Neural cell (in vitro differentiated cells): ENCODE results near the gene SCART1.

Source experiments
- CTCF ChIP-seq: fragments of 450-650 bp; IDR thresholded peaks from 2 replicates; pipeline ENCODE4 v1.5.1; 2014; ENCODE audit warnings: antibody characterized with exemption, mild to moderate bottlenecking, moderate library complexity; ENCODE audit not compliant: poor library complexity, severe bottlenecking
- EP300 ChIP-seq: fragments of 450-650 bp; conservative IDR thresholded peaks from 2 replicates; pipeline ENCODE4 v1.6.1; 2014; ENCODE audit warnings: antibody characterized with exemption, mild to moderate bottlenecking, moderate library complexity; ENCODE audit not compliant: poor library complexity, severe bottlenecking
- RAD21 ChIP-seq: fragments of 450-650 bp; conservative IDR thresholded peaks from 2 replicates; pipeline ENCODE4 v1.6.1; 2014; ENCODE audit warnings: antibody characterized with exemption, mild to moderate bottlenecking, moderate library complexity
- SMC3 ChIP-seq: fragments of 450-650 bp; conservative IDR thresholded peaks from 2 replicates; pipeline ENCODE4 v1.6.1; 2014; ENCODE audit warnings: antibody characterized with exemption, mild to moderate bottlenecking, moderate library complexity; ENCODE audit not compliant: poor library complexity
- TAF1 ChIP-seq: IDR thresholded peaks from 2 replicates; pipeline ENCODE4 v1.6.1; 2012; ENCODE audit warnings: low read depth

- no peak for TF ChIP-seq RAD21
- TF ChIP-seq CTCF, result no peak
- no peak for TF ChIP-seq TAF1
- no peak for TF ChIP-seq EP300
- TF ChIP-seq SMC3, result no peak
Observed at GRCh38 chr10:133476641-133476990, 22.9 kb downstream of the SCART1 start.
